DOHH2 (cell line): ENCODE results near the gene ZNF790.
"Not testable (repeated sequence)": the region's sequence is repeated elsewhere in the genome, so short reads cannot be mapped to it uniquely, and the experiment has no call there.

ENCODE experiments used
- H3F3A ChIP-seq: fragments of 200-600 bp; sonication (generic), shearing (Covaris generic); 2 replicates; pipeline ENCODE4 v1.6.0; 2016; ENCODE audit warnings: antibody characterized with exemption, mild to moderate bottlenecking; ENCODE audit not compliant: control insufficient read depth, insufficient read depth
- H3K27ac ChIP-seq: fragments of 200-600 bp; sonication (generic); 2 replicates; pipeline ENCODE4 v1.5.1; 2014; ENCODE audit warnings: low read depth, mild to moderate bottlenecking, low read length, moderate library complexity
- H3K27me3 ChIP-seq: fragments of 200-600 bp; sonication (generic); 2 replicates; pipeline ENCODE4 v1.6.1; 2014; ENCODE audit warnings: mild to moderate bottlenecking, low read length, mixed read lengths; ENCODE audit not compliant: control insufficient read depth
- H3K36me3 ChIP-seq: fragments of 200-600 bp; sonication (generic); 2 replicates; pipeline ENCODE4 v1.6.1; 2014; ENCODE audit warnings: mild to moderate bottlenecking, low read length, moderate library complexity, mixed read lengths; ENCODE audit not compliant: control insufficient read depth
- H3K4me1 ChIP-seq: fragments of 200-600 bp; sonication (generic); 2 replicates; pipeline ENCODE4 v1.6.1; 2014; ENCODE audit warnings: mild to moderate bottlenecking, low read length, mixed read lengths; ENCODE audit not compliant: control insufficient read depth
- H3K4me2 ChIP-seq: fragments of 200-600 bp; sonication (generic); 2 replicates; pipeline ENCODE4 v1.6.0; 2014; ENCODE audit warnings: mild to moderate bottlenecking, low read length, moderate library complexity
- H3K4me3 ChIP-seq: fragments of 200-600 bp; sonication (generic); 2 replicates; pipeline ENCODE4 v1.5.1; 2014; ENCODE audit warnings: mild to moderate bottlenecking, low read length, mixed read lengths
- H3K79me2 ChIP-seq: fragments of 200-600 bp; sonication (generic); 2 replicates; pipeline ENCODE4 v1.6.1; 2014; ENCODE audit warnings: mild to moderate bottlenecking, low read length, mixed read lengths; ENCODE audit not compliant: control insufficient read depth
- H3K9me2 ChIP-seq: fragments of 200-600 bp; sonication (generic); replicated peaks from 2 replicates; pipeline ENCODE4 v1.6.1; 2014; ENCODE audit warnings: mild to moderate bottlenecking, low read length, mixed read lengths; ENCODE audit not compliant: control insufficient read depth
- H3K9me3 ChIP-seq: fragments of 200-600 bp; sonication (generic); 2 replicates; pipeline ENCODE4 v1.6.1; 2014; ENCODE audit warnings: antibody characterized with exemption, low read length, mixed read lengths; ENCODE audit not compliant: control insufficient read depth, insufficient read depth
- H4K20me1 ChIP-seq: fragments of 200-600 bp; sonication (generic); 2 replicates; pipeline ENCODE4 v1.6.0; 2014; ENCODE audit warnings: low read depth, mild to moderate bottlenecking, antibody characterized with exemption, low read length, moderate library complexity; ENCODE audit not compliant: control insufficient read depth, insufficient read depth
- EZH2phosphoT487 ChIP-seq: fragments of 200-600 bp; sonication (generic); IDR thresholded peaks from 2 replicates; pipeline ENCODE4 v1.6.1; 2017; ENCODE audit warnings: borderline replicate concordance, mild to moderate bottlenecking, antibody characterized with exemption, low read length, moderate library complexity, mixed read lengths
- TF ChIP-seq, protein P1 (sequence below): fragments of 200-600 bp; sonication (generic); IDR thresholded peaks from one replicate; pipeline ENCODE4 v1.5.1; 2014; ENCODE audit warnings: antibody characterized with exemption, mild to moderate bottlenecking, low read depth, low read length; ENCODE audit not compliant: poor library complexity, severe bottlenecking

The ZNF790 gene

DNA sequence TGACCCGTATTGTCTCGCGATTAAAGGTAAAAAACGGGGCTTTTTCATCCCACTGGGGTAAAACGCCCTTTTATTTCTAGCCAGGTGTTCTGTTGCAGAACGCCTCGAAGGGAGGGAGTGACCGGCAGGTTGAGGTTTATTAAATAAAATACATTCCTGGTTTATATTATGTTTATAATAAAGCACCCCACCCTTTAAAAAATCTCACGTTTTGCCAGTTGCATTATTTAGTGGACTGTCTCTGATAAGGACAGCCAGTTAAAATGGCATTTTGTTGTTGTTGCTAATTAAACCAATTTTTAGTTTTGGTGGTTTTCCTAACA lies 40.4 kb downstream of the ZNF790 start:
- Histone ChIP-seq H3K36me3 (no peaks in the 10 kb centered on the region), H3K27me3 (no peaks in the 10 kb centered on the region), H3K4me3 (peak overlapping the region; percentile 81), H3K4me1 (0 out of 2 replicates have a peak, but pooled peaks cover 2% of the 10 kb centered on the region), H3F3A (no peaks in the 10 kb centered on the region), H3K9me3 (peaks cover 32% of the 10 kb centered on the region; the same call in 1 of the 2 replicates), H4K20me1 (no peaks in the 10 kb centered on the region), H3K79me2 (no peaks in the 10 kb centered on the region), H3K27ac (peak overlapping the region; percentile 16; the same call in 1 of the 2 replicates), H3K4me2 (peak overlapping the region; percentile 67), H3K9me2 (no peaks in the 10 kb centered on the region)
- TF ChIP-seq, protein P1, sequence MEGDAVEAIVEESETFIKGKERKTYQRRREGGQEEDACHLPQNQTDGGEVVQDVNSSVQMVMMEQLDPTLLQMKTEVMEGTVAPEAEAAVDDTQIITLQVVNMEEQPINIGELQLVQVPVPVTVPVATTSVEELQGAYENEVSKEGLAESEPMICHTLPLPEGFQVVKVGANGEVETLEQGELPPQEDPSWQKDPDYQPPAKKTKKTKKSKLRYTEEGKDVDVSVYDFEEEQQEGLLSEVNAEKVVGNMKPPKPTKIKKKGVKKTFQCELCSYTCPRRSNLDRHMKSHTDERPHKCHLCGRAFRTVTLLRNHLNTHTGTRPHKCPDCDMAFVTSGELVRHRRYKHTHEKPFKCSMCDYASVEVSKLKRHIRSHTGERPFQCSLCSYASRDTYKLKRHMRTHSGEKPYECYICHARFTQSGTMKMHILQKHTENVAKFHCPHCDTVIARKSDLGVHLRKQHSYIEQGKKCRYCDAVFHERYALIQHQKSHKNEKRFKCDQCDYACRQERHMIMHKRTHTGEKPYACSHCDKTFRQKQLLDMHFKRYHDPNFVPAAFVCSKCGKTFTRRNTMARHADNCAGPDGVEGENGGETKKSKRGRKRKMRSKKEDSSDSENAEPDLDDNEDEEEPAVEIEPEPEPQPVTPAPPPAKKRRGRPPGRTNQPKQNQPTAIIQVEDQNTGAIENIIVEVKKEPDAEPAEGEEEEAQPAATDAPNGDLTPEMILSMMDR = no peak
- no peak for TF ChIP-seq EZH2phosphoT487

DNA sequence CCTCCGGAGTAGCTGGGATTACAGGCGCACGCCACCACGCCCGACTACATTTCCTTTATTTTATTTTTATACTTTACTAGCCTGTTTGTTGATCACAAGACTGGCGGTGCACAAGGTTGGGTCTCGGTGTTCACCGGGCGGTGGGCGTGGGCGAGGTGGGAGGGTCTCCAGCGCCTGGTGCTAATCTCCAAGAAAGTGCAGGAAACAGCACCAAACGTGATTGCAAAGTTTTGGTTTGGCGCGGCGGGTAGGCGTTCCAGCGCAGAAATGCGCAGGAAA lies 41.5 kb downstream of the ZNF790 start:
- Histone ChIP-seq H3K27me3 (no peaks in the 10 kb centered on the region), H4K20me1 (no peaks in the 10 kb centered on the region), H3K27ac (no peak overlapping the region), H3K36me3 (no peaks in the 10 kb centered on the region), H3F3A (no peaks in the 10 kb centered on the region), H3K79me2 (no peaks in the 10 kb centered on the region), H3K9me2 (no peaks in the 10 kb centered on the region), H3K4me3 (peak overlapping the region; percentile 81), H3K4me2 (peak overlapping the region; percentile 67; the same call in 1 of the 2 replicates), H3K9me3 (peaks cover 36% of the 10 kb centered on the region; the same call in 1 of the 2 replicates), H3K4me1 (0 out of 2 replicates have a peak, but pooled peaks cover 2% of the 10 kb centered on the region)
- TF ChIP-seq, protein P1 = no peak
- TF ChIP-seq EZH2phosphoT487 = no peak

DNA sequence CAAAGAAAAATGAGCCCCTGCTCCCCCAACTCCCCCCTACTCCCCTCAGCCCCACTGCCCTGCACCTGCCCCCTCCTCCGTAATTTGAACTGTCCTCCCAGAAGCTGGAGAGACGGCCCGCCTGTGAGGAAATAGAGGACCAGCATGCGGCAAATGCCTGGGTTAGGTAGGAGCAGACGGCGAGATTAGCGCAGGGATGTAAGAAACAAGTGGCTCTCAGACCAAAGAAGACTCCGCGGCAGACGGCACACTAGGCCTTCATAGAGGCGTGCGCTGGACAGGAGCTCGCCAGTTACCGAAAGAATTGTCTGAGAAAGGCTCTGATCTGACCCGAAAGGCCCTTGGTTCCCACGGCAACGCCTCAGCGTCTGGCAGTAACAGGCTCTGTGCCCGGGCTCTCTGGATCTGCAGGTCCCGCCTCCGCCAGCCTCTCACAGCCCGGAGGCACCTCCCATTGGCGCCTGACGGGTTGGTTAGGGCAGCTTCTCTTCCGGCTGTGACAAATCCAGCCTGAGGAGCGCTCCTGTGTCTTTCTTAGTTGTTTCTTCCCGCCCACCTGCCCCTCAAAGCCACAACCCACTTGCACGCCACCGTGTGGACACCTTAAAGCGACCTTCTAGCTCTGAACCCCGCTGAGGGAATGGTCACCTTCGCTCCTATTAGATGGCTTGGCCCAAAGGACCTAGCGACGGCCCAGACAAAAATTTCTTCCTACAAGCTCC lies 46.6 kb downstream of the ZNF790 start:
- not testable (repeated sequence) for H3K79me2 ChIP-seq, H3K27ac ChIP-seq, H3K4me1 ChIP-seq, H4K20me1 ChIP-seq, H3K9me2 ChIP-seq, H3K36me3 ChIP-seq, H3K27me3 ChIP-seq, H3K4me3 ChIP-seq, H3F3A ChIP-seq, H3K4me2 ChIP-seq
- peaks cover 19% of the 10 kb centered on the region; the same call in 1 of the 2 replicates for H3K9me3 ChIP-seq

DNA sequence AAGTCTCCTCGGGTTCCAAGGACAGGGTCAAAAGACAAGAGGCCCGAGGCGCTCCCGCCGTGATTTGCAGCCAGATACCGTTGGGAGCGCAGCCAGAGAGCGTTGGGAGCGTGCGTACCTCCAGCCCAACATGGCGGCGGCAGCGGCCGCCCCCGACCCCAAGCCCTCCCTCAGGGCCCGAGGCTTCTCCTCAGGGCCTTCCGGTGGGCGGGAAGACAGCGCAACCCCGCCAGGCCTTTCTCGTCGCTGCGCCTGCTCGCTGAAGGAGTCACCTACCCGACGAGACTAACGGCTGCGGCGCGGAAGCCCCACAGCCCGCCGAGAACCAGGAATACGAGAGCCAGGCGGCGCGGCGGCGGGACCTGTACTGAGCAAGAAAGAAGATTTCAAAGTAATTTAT lies 62.4 kb downstream of the ZNF790 start:
- TF ChIP-seq, protein P1 = no peak
- TF ChIP-seq EZH2phosphoT487 = no peak
- Histone ChIP-seq H3K4me3 (no peak overlapping the region), H3K27ac (no peak overlapping the region), H3K9me3 (peaks cover 58% of the 10 kb centered on the region), H3K36me3 (no peaks in the 10 kb centered on the region), H3K27me3 (no peaks in the 10 kb centered on the region), H3K4me1 (peaks cover 14% of the 10 kb centered on the region), H3K79me2 (no peaks in the 10 kb centered on the region), H4K20me1 (no peaks in the 10 kb centered on the region), H3F3A (no peaks in the 10 kb centered on the region), H3K9me2 (no peaks in the 10 kb centered on the region), H3K4me2 (no peak overlapping the region)
